ENCODE data around the gene CTTN.

Gene CTTN

DNA sequence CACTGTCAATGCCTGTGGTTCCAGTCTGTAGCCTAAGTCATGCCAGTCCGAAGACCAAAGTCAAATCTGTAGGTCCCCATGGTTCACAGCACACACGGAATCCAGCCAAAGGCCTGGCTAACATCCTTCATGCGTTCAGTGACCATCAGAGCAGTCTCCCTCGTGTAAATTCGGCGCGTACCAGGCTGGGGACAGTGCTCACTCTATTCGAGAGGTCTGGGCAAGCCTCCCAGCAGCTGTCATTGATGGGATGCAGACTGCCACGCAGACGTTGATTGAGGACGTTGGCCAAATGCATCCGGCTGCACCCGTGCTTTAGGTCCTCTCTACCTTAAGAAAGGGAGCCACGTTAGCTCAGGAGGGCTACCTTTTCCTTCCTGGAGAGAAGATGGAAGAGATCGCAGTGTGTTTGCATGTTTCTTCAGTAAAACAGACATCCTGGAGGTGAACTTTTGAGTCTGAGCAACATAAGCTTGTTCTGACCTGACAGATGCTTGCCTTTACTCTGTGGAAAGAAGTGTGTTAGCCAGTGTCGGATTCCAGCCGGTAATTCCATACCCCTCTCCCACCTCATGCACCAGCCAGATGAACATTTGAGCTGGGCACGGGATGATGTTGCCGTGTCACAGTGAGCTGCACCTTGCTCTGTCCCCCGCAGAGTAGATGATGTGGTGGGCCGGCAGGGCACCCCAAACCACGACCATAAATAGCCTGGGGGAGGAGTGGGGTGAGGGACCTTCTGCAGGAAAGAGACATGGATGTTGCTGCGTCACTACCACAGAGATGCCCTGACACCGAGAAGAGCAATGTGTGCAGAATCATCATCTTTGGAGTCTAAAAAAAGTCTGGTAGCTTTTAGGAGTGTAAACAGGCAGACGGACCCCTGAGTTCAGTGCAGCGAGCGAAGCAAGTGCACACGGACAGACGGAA lies 12.2 kb downstream of the CTTN start:
- no peak for DNase-seq (ENCODE audit: low spot score)

DNA sequence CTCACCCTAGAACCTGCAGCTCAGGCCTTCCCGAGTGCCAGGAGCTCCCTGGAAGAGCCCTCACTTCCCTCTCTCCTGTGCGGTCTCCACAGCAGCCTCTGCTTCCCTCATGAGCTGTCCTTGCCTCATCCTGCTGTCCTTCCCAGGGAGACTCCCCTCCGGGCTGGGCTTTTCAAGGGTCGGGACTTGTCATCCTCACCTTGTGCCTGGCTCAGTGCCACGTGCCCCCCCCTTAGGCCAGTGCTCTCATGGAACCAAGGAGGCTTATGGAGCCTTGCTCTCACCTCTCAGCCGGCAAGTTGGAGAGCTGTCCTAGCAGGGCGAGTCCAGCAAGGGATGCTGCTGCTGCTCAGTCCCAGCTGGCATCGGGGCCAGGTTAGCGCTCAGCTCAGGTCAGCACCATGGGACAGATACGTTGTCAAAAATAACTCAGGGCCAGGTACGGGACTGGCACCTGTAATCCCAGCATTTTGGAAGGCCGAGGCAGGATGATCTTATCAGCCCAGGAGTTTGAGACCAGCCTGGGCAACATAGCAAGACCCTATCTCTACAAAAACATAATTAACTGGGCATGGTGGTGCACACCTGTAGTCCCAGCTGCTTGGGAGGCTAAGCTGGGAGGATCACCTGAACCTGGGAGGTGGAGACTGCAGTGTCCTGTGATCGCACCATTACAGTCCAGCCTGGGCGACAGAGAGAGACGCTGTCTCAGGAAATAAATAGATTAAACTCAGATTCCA lies 13.6 kb downstream of the CTTN start:
- DNase-seq (ENCODE audit: low spot score) = no peak

DNA sequence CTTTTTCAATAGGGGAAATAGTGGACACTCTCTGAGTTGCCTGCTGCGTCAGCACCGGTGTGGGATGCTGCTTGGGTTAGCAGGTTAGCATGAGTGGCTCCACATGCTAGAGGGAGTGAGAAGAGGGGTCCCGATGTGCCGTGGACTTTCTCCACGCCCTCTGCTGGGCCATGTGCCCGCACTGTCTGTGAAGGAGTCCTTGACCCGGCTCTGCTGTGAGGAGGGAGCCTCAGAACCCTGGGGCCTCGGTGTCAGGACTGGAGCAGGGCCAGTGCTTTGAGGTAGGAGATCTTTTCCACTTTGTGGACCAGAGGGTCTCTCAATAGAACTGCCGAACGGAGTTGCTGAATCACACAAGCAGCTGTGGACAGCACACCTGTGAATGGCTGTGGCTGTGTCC lies 14.8 kb downstream of the CTTN start:
- DNase-seq (ENCODE audit: low spot score) = no peak

DNA sequence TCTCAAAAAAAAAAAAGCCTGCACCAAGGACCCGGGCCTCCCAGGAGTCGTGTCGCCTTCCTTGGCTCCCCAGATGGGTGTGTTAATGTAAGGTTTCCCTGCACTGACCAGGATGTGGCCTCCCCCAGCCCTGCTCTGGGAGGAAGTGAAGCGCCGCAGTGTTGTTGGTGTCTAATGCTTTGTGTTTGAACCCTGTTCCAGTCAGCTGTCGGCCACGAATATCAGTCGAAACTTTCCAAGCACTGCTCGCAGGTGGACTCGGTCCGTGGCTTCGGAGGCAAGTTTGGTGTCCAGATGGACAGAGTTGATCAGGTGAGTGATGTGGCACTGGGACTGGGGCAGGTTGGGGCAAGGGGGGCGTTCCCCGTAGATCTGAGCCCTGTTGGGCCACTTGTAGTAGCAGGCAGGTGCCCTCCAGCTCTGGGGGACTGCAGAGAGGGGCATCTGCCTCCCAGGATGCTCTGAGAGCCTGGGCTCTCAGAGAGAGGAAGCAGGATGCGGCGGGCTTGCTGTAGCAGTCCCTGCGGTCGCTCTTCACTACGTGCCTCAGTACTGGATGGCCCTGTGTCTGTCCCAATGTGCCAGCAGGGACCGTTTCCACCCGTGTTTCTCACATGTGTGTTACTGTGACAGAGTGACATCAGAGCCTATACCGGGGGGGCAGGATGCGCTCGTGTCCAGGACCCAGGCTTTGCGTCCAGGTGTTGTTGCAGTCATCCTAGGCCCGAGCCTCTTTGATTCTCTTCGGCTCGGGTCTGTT lies 16.2 kb downstream of the CTTN start:
- DNase-seq (ENCODE audit: low spot score) = no peak

DNA sequence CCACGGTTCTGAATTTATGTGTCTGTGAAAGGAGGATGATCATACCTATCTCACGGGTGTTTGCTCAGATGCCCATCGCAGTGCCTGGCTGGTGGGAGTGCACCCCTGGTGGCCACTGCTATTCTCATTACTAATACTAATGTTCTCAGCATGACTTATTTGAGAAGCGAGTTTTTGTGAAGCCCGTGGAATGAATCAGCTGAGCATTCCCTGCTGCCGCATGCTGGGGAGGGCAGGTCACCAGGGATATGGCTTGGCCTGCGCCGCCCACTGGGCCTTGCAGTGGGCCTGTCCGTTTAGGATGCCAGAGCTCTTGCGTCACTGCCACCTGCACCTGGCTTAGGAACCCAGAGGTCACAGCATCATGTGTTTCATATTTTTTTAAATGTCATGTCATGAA lies 16.9 kb downstream of the CTTN start:
- peak; percentile 51 for DNase-seq (ENCODE audit: low spot score)

DNA sequence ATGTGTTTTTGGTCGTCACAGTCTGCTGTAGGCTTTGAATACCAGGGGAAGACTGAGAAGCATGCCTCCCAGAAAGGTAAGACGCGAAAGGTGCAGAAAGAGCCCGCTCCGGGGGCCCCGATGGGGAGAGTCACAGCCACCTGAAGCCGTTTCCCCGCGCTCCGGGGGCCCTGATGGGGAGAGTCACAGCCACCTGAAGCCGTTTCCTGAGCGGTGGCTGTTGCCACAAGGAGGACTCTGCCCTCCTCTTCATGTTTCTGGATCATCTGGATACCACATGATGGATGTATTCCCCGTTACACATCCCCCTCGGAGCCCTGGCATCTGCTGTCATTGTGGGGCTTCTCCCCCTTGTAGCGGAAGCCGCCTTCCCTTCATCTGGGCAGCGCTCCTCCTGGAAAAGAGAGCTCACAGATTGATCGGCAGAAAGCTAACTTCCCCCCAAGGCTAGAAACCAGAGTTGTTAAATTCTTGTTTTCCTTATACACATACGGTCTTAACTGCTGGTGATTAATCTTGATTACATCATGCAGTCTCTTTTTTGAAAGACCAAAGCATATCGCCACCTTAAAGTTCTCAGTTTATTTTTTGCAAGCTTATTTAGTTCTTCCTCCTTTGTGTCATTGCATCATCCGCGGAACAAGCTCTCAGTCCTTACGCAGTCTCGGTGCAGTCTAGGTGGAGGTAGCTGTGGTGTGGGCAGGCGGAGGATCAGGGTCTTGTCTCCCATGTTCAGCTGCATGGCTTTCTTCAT lies 17.5 kb downstream of the CTTN start:
- no peak for DNase-seq (ENCODE audit: low spot score)

DNA sequence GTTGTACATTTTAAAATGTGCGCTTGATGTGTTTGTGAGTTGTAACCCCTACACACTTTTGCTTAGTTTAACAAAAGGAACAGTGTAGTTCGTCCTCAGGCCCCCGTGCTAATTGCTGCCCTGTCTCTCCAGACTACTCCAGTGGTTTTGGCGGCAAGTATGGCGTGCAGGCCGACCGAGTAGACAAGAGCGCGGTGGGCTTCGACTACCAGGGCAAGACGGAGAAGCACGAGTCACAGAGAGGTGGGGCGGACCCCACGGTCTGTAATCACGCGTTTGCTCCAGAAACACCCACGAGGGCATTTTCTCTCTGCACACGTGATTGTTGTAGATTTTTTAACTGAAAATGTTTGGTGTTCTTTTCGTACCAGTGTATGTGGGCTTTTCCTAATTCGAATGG lies 18.6 kb downstream of the CTTN start:
- DNase-seq (ENCODE audit: low spot score) = no peak

DNA sequence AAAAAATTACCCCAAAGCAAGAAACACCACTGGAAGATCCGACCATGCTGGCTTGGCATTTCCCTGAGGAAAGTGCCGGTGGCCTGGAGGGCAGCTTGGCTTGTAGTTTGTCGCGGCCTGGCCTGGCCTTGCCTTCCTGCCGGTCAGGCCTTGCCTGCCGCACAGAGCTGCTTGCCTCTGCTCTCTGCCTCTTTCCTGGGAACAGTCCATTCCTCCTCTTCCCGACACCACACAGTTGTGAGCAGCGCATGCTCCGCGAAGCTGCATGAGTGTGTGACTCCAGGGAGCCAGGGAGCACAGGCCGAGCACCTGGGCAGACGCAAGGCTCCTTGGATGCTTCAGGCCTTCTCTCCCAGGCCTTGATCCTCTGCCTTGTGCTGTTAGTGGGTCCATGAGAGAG lies 19.8 kb downstream of the CTTN start:
- DNase-seq (ENCODE audit: low spot score) = no peak

DNA sequence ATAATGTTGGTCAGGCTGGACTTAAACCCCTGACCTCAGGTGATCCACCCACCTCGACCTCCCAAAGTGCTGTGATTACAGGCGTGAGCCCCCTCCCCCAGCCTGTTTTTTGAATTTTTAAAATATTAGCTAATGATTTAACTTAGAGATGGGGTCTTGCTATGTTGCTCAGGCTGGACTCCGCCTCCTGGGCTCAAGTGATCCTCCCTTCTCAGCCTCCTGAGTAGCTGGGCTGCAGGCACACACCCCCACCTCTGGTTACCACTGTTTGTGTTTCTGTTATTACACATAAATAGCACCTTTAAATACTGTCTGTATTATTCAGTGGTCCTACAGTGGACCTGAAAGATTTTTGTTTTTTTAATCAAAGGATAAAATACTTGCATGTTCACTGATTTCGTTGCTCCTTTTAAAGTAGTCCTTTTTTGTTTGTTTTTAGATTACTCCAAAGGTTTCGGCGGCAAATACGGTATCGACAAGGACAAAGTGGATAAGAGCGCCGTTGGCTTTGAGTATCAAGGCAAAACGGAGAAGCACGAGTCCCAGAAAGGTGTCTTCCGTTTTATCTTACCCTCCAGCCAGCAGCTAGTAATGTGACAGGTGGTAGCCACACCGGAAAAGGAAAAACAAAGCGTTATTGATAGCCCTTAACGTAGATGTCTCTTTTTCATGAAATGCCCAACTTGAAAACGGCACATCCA lies 21.1 kb downstream of the CTTN start:
- no peak for DNase-seq (ENCODE audit: low spot score)

DNA sequence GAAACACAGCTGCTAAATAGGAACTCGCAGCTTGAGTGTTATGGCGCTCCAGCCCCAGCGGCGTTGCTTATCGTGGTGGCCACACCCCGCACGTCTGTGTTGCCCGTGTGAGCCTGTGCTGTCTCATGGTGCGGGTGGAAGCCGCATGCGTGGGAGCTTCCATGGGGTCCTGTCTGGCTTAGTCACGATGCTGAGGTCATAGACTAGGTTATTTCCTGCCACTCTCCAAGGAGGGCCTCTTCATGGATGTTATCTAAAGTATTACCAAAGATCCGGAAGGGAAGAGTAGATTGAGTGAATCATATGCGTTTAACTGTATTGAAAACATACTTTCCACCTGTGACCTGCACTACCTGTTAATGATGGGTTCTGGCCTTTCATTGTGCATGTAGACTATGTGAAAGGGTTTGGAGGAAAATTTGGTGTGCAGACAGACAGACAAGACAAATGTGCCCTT lies 21.7 kb downstream of the CTTN start:
- peak; percentile 43 for DNase-seq (ENCODE audit: low spot score)

DNA sequence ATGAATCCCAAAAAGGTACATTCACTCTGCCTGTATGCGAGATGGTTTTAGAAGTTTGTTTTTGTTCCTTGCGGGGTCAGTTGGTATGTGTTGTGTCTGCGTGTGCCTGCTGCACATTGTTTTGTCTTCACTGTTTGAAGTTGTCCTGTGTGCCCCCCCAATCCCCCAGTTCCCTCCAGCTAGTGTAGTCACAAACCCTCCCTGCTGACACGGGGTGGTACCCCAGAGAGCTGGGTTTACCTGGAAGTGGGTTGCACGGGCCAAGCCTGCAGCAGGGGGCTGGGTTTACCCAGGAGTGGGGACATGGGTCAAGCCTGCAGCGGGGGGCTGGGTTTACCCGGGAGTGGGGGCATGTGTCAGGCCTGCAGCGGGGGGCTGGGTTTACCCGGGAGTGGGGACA lies 22.2 kb downstream of the CTTN start:
- DNase-seq (ENCODE audit: low spot score) = no peak

DNA sequence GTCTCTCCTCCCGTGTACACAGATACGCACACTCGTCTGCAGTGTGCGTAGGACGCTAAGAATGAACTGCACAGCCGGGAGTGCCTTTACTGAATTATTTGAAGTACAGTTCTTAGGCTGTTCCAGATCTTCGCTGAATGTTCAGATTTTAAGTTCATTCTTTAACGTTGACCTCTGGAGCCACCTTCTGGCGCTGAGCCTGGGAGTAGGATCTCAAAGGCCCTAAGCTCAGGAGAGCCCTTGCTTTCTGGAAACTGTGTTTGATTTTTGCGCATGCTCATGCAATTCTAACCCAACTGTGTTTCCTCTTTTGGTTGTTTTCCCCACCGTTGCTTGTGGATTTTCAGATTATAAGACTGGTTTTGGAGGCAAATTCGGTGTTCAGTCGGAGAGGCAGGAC lies 22.8 kb downstream of the CTTN start:
- no peak for DNase-seq (ENCODE audit: low spot score)

DNA sequence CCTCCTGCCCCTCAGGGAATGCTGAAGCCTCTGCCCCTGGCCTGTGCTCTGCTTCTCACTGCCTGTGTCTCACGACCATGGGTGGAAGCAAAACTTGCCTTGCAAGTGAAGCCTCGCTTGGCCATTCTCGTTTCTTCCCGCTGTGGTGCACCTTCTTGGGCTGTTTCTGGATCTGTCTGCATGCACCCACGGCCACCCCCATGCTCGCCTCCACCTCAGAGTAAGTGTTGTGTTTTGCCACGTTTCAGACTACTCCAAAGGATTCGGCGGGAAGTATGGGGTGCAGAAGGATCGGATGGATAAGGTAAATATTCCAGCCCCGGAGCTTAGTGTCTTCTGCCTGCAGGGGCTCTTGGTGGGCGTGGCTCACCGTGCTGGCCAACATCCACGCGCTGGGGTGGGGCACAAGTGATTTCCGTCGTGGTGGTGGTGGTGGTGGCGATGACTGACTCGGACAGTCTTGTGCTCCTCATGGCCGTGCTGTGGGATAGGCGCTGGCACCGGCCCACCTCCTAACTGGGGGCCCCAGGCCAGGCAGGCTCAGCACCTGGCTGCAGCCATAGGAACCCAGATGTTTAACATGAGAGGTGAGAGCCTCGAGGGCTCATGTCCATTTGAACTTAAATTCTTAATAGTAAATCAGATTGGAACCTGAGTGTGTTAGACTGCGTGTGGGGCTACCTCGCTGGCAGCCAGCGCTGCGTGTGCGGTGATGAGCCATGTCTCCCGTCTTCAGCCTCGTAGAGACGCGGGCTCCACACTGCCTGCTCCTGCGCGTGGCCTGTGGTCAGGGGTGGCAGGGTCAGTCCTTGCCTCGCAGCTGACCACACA lies 24.6 kb downstream of the CTTN start:
- DNase-seq (ENCODE audit: low spot score) = no peak

DNA sequence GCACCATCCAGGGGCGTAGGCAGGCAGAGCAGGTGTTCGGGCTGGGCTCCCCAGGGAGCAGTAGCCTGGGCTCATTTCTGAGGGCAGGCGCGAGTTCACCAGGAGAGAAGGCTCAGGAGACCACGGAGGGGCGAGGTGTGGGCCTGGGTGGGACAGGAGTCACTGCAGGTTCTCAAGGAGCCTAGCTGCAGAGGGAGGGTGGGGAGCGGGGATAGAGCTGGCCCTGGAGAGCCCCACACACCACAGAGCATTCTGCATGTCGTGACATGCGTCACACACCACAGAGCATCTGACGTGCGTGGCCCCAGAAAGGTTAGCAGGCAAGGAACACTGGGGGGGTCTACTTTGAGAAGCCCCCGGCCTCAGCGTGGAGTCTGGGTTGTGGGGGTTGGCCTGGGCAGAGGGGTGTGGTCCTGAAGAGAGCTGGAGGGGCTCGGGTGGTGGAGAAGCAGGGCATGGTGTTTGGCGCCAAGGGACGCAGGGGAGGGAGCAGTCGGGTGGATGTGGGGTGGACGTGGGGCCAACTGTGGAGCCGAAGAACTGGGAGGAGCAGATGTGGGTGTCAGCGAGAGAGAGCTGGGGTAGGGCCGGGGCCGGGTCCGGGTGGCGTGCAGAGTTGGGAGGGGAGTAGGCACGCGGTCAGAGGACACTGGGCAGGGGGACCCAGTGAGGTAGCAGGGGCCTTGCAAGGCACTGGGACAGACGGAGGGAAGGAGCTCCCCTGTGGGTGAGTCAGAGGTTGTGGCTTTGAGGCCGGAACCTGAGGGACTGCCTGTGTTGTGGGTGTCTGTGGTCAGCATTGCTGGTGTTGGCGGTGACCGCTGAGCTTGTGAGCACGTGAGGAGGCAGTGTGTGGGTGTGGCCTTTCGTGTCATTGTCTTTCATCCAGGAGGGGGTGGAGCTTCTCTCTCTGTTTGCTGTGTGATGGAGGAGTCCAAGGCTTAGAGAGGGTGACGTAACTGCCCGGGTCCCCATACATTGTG lies 25.5 kb downstream of the CTTN start:
- peak; percentile 68 for DNase-seq (ENCODE audit: low spot score)

DNA sequence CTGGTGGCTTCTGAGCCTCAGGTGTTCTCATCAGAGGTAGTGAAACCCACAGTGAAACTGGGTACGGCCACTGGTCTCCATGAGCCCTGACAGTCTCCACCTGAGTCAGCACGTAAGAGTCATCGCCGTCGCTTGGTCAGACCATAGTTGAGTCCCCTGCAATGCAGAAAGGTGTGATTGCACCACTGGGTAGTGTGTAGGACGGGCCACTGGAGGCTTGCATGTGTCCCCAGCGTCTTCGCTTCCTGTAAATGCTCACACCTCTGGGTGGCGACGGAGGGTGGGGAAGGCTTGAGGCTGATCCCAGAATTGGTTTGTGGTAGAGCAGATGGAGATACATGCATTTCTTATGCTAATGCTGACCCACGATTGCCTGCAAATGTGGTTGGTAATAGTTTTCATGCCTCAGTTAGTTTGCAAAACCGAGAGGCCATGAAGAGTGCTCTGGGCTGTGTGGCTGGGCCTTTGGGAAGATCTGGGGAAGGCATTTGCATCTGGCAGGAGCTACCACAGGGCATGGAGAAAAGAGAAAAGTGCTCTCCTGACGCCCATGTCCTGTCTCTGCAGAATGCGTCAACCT lies 26.5 kb downstream of the CTTN start:
- no peak for DNase-seq (ENCODE audit: low spot score)

DNA sequence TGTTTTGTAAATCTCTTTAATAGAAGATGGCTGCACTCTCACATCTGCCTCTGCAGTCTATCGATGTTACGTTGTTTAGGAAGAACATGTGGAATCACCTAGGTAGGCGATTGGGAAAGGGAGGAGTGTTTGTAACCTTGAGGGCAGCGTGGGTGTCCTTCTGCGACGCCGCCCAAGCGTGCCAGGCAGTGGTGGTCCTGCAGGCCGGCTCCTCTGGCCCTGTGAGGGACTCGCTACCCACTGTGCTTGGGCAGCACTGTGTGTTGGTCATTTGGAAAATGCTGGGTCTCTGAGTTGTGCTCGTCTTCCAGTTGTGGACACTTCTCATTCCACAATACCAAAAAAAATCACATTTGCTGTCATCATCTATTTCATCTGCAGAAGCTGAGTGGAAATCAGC lies 29.1 kb downstream of the CTTN start:
- no peak for DNase-seq (ENCODE audit: low spot score)

DNA sequence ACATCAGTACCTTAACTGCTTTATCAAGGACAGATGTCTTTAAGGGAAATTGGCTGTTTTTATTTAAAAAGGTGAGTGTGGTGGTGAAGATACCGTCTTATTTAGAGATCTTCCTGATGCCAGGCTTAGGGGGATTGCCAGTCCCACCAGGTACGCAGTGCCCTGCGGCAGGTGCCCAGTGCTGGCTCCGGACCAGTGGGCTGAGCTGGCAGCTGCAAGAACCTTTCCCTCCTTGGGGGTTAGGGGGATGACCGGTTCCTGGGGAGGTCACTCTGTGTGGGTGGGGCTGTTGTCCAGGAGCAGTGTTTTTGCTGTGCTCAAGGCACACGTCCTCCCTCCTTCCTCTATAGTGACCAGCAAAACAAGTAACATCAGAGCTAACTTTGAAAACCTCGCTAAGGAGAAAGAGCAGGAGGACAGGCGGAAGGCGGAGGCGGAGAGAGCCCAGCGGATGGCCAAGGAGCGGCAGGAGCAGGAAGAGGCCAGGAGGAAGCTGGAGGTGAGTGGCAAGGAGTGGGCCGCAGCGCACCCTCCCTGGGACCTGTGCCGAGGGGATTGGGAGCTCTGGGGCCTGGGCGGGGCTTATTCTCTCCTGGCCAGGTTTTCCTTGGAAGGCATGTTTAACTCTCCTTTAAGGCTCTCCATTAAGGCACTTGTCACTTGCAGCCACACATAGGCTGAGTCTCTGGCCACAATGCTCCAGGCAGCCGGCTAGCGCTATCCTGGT lies 30.5 kb downstream of the CTTN start:
- no peak for DNase-seq (ENCODE audit: low spot score)

DNA sequence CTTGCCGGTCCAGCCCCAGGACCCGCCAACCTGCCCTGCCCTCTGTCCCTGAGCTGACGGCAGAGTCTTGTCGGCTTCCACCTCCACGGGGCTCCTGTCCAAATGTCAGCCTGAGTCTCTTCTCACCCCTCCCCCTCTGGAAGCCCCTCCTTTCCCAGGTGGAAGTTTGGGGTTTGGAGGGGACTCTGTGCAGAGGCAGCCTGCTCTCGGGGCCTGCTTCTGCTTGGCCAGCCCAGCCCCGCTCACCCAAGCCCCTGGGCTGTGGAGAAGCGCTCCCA lies 31.0 kb downstream of the CTTN start:
- DNase-seq (ENCODE audit: low spot score) = no peak

Data from RKO (cell line).